HuH-7 (cell line): Measurements from ENCODE around the gene GLCE.
"Not testable (repeated sequence)": the region's sequence is repeated elsewhere in the genome, so short reads cannot be mapped to it uniquely, and the experiment has no call there.

Experiments used
- DNase-seq: peaks from one replicate; pipeline ENCODE4 v3.0.0; 2011; ENCODE audit warnings: low spot score

Gene GLCE

GRCh38 chr15:69138963-69139362, 21.5 kb upstream of the GLCE start:
- DNase-seq: no peak

- DNase-seq: no peak
These were observed 20.1 kb upstream of the GLCE start for GRCh38 chr15:69140306-69140705.

- no peak for DNase-seq
These were observed 19.1 kb upstream of the GLCE start for GRCh38 chr15:69141286-69141701.

- no peak for DNase-seq
These were observed 18.6 kb upstream of the GLCE start for GRCh38 chr15:69141833-69142232.

- no peak for DNase-seq
These were observed 16.5 kb upstream of the GLCE start for GRCh38 chr15:69143756-69144436.

- no peak for DNase-seq
These were observed 15.9 kb upstream of the GLCE start for GRCh38 chr15:69144530-69144929.

GRCh38 chr15:69145149-69145693, 15.2 kb upstream of the GLCE start:
- DNase-seq: no peak

GRCh38 chr15:69145694-69146492, 14.5 kb upstream of the GLCE start:
- DNase-seq: no peak

- DNase-seq: no peak
These were observed 13.6 kb upstream of the GLCE start for GRCh38 chr15:69146724-69147435.

GRCh38 chr15:69148465-69148864, 12.0 kb upstream of the GLCE start:
- DNase-seq: no peak

GRCh38 chr15:69149163-69149562, 11.3 kb upstream of the GLCE start:
- no peak for DNase-seq

- DNase-seq: no peak
These were observed 10.6 kb upstream of the GLCE start for GRCh38 chr15:69149803-69150202.

- no peak for DNase-seq
These were observed 10.1 kb upstream of the GLCE start for GRCh38 chr15:69150336-69150735.

- no peak for DNase-seq
These were observed 9.6 kb upstream of the GLCE start for GRCh38 chr15:69150841-69151240.

- no peak for DNase-seq
These were observed 7.4 kb upstream of the GLCE start for GRCh38 chr15:69153046-69153445.

- not testable (repeated sequence) for DNase-seq
These were observed 6.8 kb upstream of the GLCE start for GRCh38 chr15:69153587-69153986.

- DNase-seq: no peak
These were observed 6.4 kb upstream of the GLCE start for GRCh38 chr15:69154078-69154477.

GRCh38 chr15:69154684-69155083, 5.8 kb upstream of the GLCE start:
- no peak for DNase-seq

- DNase-seq: no peak
These were observed 3.6 kb upstream of the GLCE start for GRCh38 chr15:69156736-69157381.

GRCh38 chr15:69158201-69158842, 2.1 kb upstream of the GLCE start:
- DNase-seq: no peak

- no peak for DNase-seq
These were observed 1.6 kb upstream of the GLCE start for GRCh38 chr15:69158843-69159240.

GRCh38 chr15:69159805-69160140, 662 bp upstream of the GLCE start:
- no peak for DNase-seq
